WTC11 (cell line): ENCODE data around the gene NOL9.

Experiments
- NR1H2 ChIP-seq: sonication (generic); formaldehyde crosslinking; IDR thresholded peaks from 2 replicates; pipeline ENCODE4 v1.9.0; 2021; ENCODE audit warnings: mild to moderate bottlenecking, moderate library complexity, missing genetic modification reagents
- NR2C2 ChIP-seq: sonication (generic); formaldehyde crosslinking; IDR thresholded peaks from 2 replicates; pipeline ENCODE4 v1.8.0; 2022; ENCODE audit warnings: mild to moderate bottlenecking, missing genetic modification reagents
- NR3C1 ChIP-seq: sonication (generic); formaldehyde crosslinking; conservative IDR thresholded peaks from 2 replicates; pipeline ENCODE4 v1.8.1; 2023; ENCODE audit warnings: low read depth, mild to moderate bottlenecking, missing genetic modification reagents
- TEAD4 ChIP-seq: sonication (generic); formaldehyde crosslinking; IDR thresholded peaks from 2 replicates; pipeline ENCODE4 v1.8.0; 2022; ENCODE audit warnings: mild to moderate bottlenecking, missing genetic modification reagents
- TF ChIP-seq, protein P1 (sequence below): fragments of 200-600 bp; IDR thresholded peaks from 2 replicates; pipeline ENCODE4 v1.8.0; 2022; ENCODE audit warnings: antibody characterized with exemption
- TF ChIP-seq, protein P2 (sequence below): sonication (generic); formaldehyde crosslinking; IDR thresholded peaks from 2 replicates; pipeline ENCODE4 v1.8.1; 2023; ENCODE audit warnings: mild to moderate bottlenecking, missing genetic modification reagents, moderate library complexity
- TF ChIP-seq, protein P3 (sequence below): sonication (generic); formaldehyde crosslinking; IDR thresholded peaks from 2 replicates; pipeline ENCODE4 v1.8.1; 2022; ENCODE audit warnings: mild to moderate bottlenecking, missing genetic modification reagents, moderate library complexity, borderline replicate concordance
- TF ChIP-seq, protein P4 (sequence below): sonication (generic); formaldehyde crosslinking; IDR thresholded peaks from 2 replicates; pipeline ENCODE4 v1.8.1; 2022; ENCODE audit warnings: mild to moderate bottlenecking, moderate library complexity, missing genetic modification reagents
- TF ChIP-seq, protein P5 (sequence below): sonication (generic); formaldehyde crosslinking; IDR thresholded peaks from 2 replicates; pipeline ENCODE4 v1.8.1; 2022; ENCODE audit warnings: missing genetic modification reagents, borderline replicate concordance

DNA sequence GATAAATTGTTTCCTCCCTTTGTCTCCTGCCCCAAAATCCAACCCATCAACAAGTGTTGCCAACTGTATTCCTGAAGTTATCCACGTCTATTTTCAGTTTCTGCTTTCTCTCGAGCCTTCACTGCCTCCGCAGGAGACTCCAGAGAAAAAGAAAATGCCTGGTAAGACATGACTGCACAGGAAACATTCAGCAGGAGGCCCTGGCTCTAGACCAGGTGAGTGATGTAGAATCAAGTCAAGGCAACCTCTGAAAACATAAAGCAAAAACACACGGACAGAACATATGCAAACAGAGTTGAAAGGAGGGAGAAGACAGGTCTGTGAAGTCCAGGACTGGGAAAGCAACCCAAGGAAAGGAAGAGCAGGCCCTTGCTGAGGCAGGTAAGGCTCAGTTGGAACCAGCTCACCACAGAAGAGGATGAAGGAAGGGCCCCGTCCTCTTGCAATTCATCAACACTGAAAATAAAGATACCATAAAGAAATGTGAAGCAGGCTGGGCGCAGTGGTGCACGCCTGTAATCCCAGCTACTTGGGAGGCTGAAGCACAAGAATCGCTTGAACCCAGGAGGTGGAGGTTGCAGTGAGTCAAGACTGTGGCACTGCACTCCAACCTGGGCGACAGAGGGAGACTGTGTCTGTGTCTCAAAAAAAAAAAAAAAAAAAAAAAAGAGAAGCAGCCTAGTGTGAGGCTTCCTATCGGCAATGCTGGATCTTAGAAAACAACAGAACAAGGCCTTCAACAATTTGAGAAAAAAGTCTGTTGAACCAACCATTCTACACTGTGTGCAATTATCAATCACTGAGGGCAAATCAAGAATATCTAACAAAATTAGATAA, 8.8 kb downstream of the NOL9 start:
- TF ChIP-seq, protein P1, sequence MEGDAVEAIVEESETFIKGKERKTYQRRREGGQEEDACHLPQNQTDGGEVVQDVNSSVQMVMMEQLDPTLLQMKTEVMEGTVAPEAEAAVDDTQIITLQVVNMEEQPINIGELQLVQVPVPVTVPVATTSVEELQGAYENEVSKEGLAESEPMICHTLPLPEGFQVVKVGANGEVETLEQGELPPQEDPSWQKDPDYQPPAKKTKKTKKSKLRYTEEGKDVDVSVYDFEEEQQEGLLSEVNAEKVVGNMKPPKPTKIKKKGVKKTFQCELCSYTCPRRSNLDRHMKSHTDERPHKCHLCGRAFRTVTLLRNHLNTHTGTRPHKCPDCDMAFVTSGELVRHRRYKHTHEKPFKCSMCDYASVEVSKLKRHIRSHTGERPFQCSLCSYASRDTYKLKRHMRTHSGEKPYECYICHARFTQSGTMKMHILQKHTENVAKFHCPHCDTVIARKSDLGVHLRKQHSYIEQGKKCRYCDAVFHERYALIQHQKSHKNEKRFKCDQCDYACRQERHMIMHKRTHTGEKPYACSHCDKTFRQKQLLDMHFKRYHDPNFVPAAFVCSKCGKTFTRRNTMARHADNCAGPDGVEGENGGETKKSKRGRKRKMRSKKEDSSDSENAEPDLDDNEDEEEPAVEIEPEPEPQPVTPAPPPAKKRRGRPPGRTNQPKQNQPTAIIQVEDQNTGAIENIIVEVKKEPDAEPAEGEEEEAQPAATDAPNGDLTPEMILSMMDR = no peak
- TF ChIP-seq NR2C2 = no peak
- no peak for TF ChIP-seq TEAD4
- TF ChIP-seq, protein P2, sequence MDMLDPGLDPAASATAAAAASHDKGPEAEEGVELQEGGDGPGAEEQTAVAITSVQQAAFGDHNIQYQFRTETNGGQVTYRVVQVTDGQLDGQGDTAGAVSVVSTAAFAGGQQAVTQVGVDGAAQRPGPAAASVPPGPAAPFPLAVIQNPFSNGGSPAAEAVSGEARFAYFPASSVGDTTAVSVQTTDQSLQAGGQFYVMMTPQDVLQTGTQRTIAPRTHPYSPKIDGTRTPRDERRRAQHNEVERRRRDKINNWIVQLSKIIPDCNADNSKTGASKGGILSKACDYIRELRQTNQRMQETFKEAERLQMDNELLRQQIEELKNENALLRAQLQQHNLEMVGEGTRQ (CRISPR knock-in tag) = no peak
- TF ChIP-seq, protein P3, sequence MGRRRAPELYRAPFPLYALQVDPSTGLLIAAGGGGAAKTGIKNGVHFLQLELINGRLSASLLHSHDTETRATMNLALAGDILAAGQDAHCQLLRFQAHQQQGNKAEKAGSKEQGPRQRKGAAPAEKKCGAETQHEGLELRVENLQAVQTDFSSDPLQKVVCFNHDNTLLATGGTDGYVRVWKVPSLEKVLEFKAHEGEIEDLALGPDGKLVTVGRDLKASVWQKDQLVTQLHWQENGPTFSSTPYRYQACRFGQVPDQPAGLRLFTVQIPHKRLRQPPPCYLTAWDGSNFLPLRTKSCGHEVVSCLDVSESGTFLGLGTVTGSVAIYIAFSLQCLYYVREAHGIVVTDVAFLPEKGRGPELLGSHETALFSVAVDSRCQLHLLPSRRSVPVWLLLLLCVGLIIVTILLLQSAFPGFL (CRISPR knock-in tag) = no peak
- TF ChIP-seq, protein P4, sequence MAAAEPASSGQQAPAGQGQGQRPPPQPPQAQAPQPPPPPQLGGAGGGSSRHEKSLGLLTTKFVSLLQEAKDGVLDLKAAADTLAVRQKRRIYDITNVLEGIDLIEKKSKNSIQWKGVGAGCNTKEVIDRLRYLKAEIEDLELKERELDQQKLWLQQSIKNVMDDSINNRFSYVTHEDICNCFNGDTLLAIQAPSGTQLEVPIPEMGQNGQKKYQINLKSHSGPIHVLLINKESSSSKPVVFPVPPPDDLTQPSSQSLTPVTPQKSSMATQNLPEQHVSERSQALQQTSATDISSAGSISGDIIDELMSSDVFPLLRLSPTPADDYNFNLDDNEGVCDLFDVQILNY (CRISPR knock-in tag) = no peak
- TF ChIP-seq, protein P5, sequence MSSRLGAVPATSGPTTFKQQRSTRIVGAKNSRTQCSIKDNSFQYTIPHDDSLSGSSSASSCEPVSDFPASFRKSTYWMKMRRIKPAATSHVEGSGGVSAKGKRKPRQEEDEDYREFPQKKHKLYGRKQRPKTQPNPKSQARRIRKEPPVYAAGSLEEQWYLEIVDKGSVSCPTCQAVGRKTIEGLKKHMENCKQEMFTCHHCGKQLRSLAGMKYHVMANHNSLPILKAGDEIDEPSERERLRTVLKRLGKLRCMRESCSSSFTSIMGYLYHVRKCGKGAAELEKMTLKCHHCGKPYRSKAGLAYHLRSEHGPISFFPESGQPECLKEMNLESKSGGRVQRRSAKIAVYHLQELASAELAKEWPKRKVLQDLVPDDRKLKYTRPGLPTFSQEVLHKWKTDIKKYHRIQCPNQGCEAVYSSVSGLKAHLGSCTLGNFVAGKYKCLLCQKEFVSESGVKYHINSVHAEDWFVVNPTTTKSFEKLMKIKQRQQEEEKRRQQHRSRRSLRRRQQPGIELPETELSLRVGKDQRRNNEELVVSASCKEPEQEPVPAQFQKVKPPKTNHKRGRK = no peak
- no peak for TF ChIP-seq NR3C1
- TF ChIP-seq NR1H2 (CRISPR knock-in tag) = no peak
